Activated T-helper 2 cell treated with anti-CD3 and anti-CD28 coated beads, Interferon-gamma antibody, Interleukin-2, Interleukin-4, amounts not matched to agents 10 μg/mL and 5 μg/mL and 100 μg/mL, durations not matched to agents 14 hours and 24 hours and 36 hours (primary cell): ENCODE data around the gene DUSP10. TPM values are rescaled to one million over a fixed set of nuclear protein-coding genes. Genes with fewer than 3 reads are reported as not detected.
A peak's percentile ranks its signal among the peaks of the same experiment; 100 is the strongest.

Experiments used
- DNase-seq: peaks from one replicate; pipeline ENCODE4 v3.0.0; 2021; ENCODE audit warnings: low spot score
- H3K27ac Mint-ChIP-seq: one replicate; pipeline ENCODE4 v1.8.0; 2021; ENCODE audit warnings: mixed read lengths
- H3K27me3 Mint-ChIP-seq: one replicate; pipeline ENCODE4 v1.8.0; 2021; ENCODE audit warnings: low read depth, mixed read lengths
- H3K36me3 Mint-ChIP-seq: one replicate; pipeline ENCODE4 v1.8.0; 2021; ENCODE audit warnings: low read depth, mixed read lengths
- H3K4me1 Mint-ChIP-seq: one replicate; pipeline ENCODE4 v1.8.0; 2021; ENCODE audit warnings: low read depth, mixed read lengths
- H3K4me3 Mint-ChIP-seq: one replicate; pipeline ENCODE4 v1.8.0; 2021; ENCODE audit warnings: low read depth, mild to moderate bottlenecking, moderate library complexity, mixed read lengths
- H3K9me3 Mint-ChIP-seq: one replicate; pipeline ENCODE4 v1.8.0; 2021; ENCODE audit warnings: mixed read lengths
- intact Hi-C: fragments of 100-400 bp; cut with micrococcal nuclease; formaldehyde crosslinking; loops from one replicate; pipeline ENCODE4 v1.15.1; 2023
- total RNA-seq: library from RNA; stranded (reverse); gene quantifications from 2 replicates; pipeline ENCODE4 v1.2.3, GENCODE V29; 2022

DUSP10 gene
- total RNA-seq, 1 donor from 2014 or later = 21.7 TPM

GRCh38 chr1:221777431-221778072 is 35.7 kb upstream of the DUSP10 start:
- H3K4me1 Mint-ChIP-seq = peaks cover 78% of the 10 kb centered on the region
- H3K27ac Mint-ChIP-seq = peak overlapping the region; percentile 92
- peak overlapping the region; percentile 48 for H3K4me3 Mint-ChIP-seq
- DNase-seq = peak; percentile 37
- H3K36me3 Mint-ChIP-seq = no peaks in the 10 kb centered on the region
- no peaks in the 10 kb centered on the region for H3K9me3 Mint-ChIP-seq
- no peaks in the 10 kb centered on the region for H3K27me3 Mint-ChIP-seq
- intact Hi-C loops = loop anchor here (1.0 to 2.0 kb wide), 12 partner anchors 17 to 337 kb away; partner anchors contain the start of gene DUSP10

DNA sequence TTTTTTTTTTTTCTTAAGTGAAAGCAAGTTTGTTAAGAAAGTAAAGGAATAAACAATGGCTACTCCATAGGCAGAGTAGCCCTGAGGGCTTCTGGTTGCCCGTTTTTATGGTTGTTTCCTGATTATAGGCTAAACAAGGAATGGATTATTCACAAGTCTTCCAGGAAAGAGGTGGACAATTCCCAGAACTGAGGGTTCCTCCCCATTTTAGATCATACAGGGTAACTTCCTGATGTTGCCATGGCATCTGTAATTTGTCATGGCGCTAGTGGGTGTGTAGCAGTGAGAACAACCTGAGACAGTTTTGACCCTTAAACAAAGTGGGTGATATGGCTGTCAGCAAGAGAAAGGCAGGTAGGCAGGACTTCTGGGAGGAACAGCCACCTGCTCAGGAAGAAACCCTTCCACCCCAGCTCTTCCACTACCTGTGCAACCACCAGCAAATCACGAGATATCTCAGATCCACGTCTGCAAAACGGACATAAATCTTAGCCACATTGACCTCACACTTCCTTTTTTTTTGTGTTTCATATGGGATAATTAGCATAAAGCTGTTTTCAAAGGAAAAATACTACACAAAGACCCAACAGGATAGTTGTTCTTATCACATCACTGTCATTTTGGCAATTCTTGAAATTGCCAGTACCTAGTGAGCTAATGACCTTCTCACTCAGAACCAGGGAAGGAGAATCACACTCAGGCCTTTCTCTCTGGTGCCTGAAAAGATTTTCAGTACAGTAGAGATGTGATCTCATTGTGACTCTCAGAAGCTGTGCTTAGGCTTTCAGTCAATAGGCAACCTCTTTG is 34.8 kb upstream of the DUSP10 start:
- no peaks in the 10 kb centered on the region for H3K36me3 Mint-ChIP-seq
- H3K9me3 Mint-ChIP-seq = no peaks in the 10 kb centered on the region
- no peaks in the 10 kb centered on the region for H3K27me3 Mint-ChIP-seq
- peak overlapping the region; percentile 92 for H3K27ac Mint-ChIP-seq
- H3K4me3 Mint-ChIP-seq = peak overlapping the region; percentile 1
- DNase-seq = no peak
- intact Hi-C loops = loop anchor here (1.0 to 2.0 kb wide), 11 partner anchors 18 to 336 kb away; partner anchors contain the start of gene DUSP10
- H3K4me1 Mint-ChIP-seq = peaks cover 72% of the 10 kb centered on the region

- Mint-ChIP-seq H3K4me3 (no peak overlapping the region), H3K4me1 (peaks cover 59% of the 10 kb centered on the region), H3K27me3 (no peaks in the 10 kb centered on the region), H3K36me3 (no peaks in the 10 kb centered on the region), H3K27ac (peak overlapping the region; percentile 70), H3K9me3 (no peaks in the 10 kb centered on the region)
- intact Hi-C loops = no loop called here
- DNase-seq = no peak
Observed at GRCh38 chr1:221775206-221775605, 33.3 kb upstream of the DUSP10 start.

DNA sequence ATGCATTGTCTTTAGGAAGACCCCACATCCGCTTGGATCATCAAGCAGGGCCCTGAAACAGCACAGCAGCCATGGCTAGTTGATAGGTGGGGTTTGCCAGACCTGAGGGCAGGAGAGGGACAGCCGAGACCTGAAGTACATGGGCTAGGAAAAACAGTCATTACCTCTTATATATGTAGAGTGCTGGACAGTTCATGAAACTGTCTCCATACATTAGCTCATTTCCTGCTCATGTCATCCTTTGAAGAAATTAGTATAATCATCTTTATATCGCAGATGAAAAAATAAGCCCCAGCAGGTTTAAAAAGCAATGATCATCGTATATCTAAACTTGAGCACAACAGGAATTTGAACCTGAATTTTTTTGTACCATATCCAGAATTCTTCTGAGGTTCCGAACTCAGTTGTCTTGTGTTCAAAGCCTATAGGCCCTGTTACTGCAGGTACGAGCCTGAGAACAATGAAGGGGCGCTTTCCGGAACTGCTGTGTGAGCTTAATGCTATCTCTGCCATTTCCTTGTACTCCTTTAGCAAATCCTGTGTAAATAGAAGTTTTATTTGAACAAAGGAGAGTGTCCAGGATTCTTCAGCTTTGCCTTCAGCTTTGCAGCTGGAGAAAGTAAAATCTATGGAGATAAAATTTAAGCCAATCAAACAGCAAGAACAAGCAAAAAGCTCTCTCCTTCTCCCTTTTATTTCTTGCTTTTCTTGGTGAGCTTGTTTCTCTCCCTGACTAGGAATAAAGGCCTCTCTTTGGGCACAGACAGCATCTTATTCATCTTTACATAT is 32.4 kb upstream of the DUSP10 start:
- DNase-seq = no peak
- intact Hi-C loops = no loop called here
- no peak overlapping the region for H3K4me3 Mint-ChIP-seq
- no peaks in the 10 kb centered on the region for H3K36me3 Mint-ChIP-seq
- no peaks in the 10 kb centered on the region for H3K9me3 Mint-ChIP-seq
- H3K4me1 Mint-ChIP-seq = peaks cover 55% of the 10 kb centered on the region
- no peak overlapping the region for H3K27ac Mint-ChIP-seq
- no peaks in the 10 kb centered on the region for H3K27me3 Mint-ChIP-seq

GRCh38 chr1:221773383-221773782 is 31.5 kb upstream of the DUSP10 start:
- intact Hi-C loops = no loop called here
- no peak for DNase-seq
- H3K27me3 Mint-ChIP-seq = no peaks in the 10 kb centered on the region
- H3K4me1 Mint-ChIP-seq = peaks cover 53% of the 10 kb centered on the region
- no peaks in the 10 kb centered on the region for H3K9me3 Mint-ChIP-seq
- H3K4me3 Mint-ChIP-seq = no peak overlapping the region
- H3K27ac Mint-ChIP-seq = no peak overlapping the region
- no peaks in the 10 kb centered on the region for H3K36me3 Mint-ChIP-seq

DNA sequence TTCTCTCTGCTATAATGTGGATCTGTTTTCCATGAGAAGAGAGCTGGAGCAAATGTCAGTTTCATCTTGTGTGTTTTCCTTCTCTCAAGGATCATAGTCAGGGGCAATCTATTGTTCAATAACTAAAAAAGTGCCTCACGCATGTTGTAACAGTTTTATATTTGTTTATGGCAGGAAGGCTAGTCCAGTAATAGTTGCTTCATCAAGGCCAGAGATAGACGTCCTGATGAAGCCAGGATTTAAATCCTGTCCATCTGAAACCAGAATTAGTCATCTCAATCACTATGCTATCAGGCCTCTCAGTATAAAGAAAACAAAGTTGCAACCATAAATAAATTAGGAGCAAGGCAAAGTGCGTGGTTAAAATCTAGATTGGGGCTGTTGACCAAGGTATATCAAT is 30.2 kb upstream of the DUSP10 start:
- Mint-ChIP-seq H3K4me1 (peaks cover 41% of the 10 kb centered on the region), H3K9me3 (no peaks in the 10 kb centered on the region), H3K4me3 (no peak overlapping the region), H3K27ac (no peak overlapping the region), H3K27me3 (no peaks in the 10 kb centered on the region), H3K36me3 (no peaks in the 10 kb centered on the region)
- DNase-seq = no peak
- intact Hi-C loops = no loop called here

GRCh38 chr1:221768444-221769066 is 26.7 kb upstream of the DUSP10 start:
- DNase-seq = no peak
- no peaks in the 10 kb centered on the region for H3K36me3 Mint-ChIP-seq
- H3K27ac Mint-ChIP-seq = no peak overlapping the region
- peaks cover 25% of the 10 kb centered on the region for H3K4me1 Mint-ChIP-seq
- no peak overlapping the region for H3K4me3 Mint-ChIP-seq
- no peaks in the 10 kb centered on the region for H3K27me3 Mint-ChIP-seq
- no peaks in the 10 kb centered on the region for H3K9me3 Mint-ChIP-seq
- intact Hi-C loops = no loop called here

- Mint-ChIP-seq H3K36me3 (no peaks in the 10 kb centered on the region), H3K4me3 (no peak overlapping the region), H3K4me1 (peaks cover 28% of the 10 kb centered on the region), H3K27me3 (no peaks in the 10 kb centered on the region), H3K9me3 (no peaks in the 10 kb centered on the region), H3K27ac (no peak overlapping the region)
- intact Hi-C loops = no loop called here
- DNase-seq = no peak
Observed at GRCh38 chr1:221766210-221766609, 24.3 kb upstream of the DUSP10 start.

- H3K27ac Mint-ChIP-seq = no peak overlapping the region
- H3K4me1 Mint-ChIP-seq = peaks cover 33% of the 10 kb centered on the region
- no peak for DNase-seq
- H3K9me3 Mint-ChIP-seq = no peaks in the 10 kb centered on the region
- intact Hi-C loops = no loop called here
- no peaks in the 10 kb centered on the region for H3K27me3 Mint-ChIP-seq
- no peaks in the 10 kb centered on the region for H3K36me3 Mint-ChIP-seq
- no peak overlapping the region for H3K4me3 Mint-ChIP-seq
Observed at GRCh38 chr1:221765527-221765926, 23.6 kb upstream of the DUSP10 start.

GRCh38 chr1:221762121-221762520 is 20.2 kb upstream of the DUSP10 start:
- H3K4me3 Mint-ChIP-seq = no peak overlapping the region

DNA sequence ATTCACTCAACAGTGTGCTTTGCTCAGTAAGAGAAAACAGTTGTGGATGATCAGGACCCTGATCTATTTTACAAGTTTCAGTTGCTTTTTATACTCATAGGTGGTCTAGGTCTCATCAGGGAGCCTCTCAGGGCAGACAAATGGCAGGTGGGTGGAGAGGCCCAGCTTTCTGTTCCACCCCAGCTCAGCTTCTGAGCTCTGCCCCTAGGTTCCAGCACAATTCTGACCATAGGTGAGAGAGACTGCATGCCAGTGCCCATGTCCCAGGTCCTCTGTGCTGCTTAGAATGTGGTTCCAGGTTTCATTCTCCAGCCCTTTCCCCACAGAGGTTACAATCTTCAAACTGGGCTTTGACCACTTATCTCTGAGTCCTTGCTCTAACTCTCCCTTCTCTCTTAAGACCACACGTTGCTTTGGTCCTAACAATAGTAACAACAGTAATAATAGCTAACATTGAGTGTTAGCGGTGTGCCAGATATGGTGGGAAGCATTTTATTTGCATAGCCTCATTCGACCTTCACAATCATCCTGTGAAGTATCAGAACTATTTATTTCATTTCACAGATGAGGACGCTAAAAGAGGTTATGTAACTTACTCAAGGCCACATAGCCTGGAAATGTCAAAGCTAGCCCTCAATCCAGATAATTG is 19.6 kb upstream of the DUSP10 start:
- DNase-seq = no peak
- peaks cover 45% of the 10 kb centered on the region for H3K4me1 Mint-ChIP-seq
- no peak overlapping the region for H3K4me3 Mint-ChIP-seq
- H3K27me3 Mint-ChIP-seq = no peaks in the 10 kb centered on the region
- intact Hi-C loops = no loop called here
- no peaks in the 10 kb centered on the region for H3K9me3 Mint-ChIP-seq
- H3K27ac Mint-ChIP-seq = peak overlapping the region; percentile 56
- no peaks in the 10 kb centered on the region for H3K36me3 Mint-ChIP-seq

More at GRCh38 chr1:221762121-221762520, 20.2 kb upstream of the DUSP10 start:
- Mint-ChIP-seq H3K27ac (no peak overlapping the region), H3K4me1 (peaks cover 44% of the 10 kb centered on the region), H3K36me3 (no peaks in the 10 kb centered on the region), H3K27me3 (no peaks in the 10 kb centered on the region), H3K9me3 (no peaks in the 10 kb centered on the region)
- intact Hi-C loops = no loop called here
- DNase-seq = no peak

DNA sequence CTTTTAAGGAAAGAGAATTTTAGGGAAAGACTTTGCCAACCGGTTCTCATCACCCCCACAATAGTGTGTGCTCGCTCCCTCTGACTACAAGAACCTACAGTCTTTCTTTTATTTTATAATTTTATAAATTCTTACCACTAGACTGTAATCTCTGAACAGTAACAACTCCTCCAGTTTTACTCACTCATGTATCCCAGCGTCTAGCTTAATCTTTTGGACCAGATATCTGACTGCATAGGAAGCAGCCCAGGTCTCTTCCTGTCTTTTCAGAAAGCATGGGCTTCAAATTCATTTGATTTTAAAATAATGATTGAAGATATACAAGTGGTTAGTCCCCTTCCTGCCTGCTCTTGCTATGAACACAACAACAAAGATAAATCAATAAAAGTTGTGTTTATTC is 19.0 kb upstream of the DUSP10 start:
- DNase-seq = no peak
- H3K4me3 Mint-ChIP-seq = no peak overlapping the region
- intact Hi-C loops = no loop called here
- H3K27me3 Mint-ChIP-seq = no peaks in the 10 kb centered on the region
- H3K4me1 Mint-ChIP-seq = peaks cover 47% of the 10 kb centered on the region
- H3K27ac Mint-ChIP-seq = peak overlapping the region; percentile 56
- peaks cover 5% of the 10 kb centered on the region for H3K36me3 Mint-ChIP-seq
- no peaks in the 10 kb centered on the region for H3K9me3 Mint-ChIP-seq
